ENCODE results near the gene TRH. TPM values are rescaled to one million over a fixed set of nuclear protein-coding genes. Genes with fewer than 3 reads are reported as not detected.

Gene TRH
- total and polyA plus RNA-seq, 2 of the 4 experiments (the other 2 are of a cell fraction), result not detected

- H2AK5ac ChIP-seq (ENCODE audit: low read depth, low read length), result no peak overlapping the region
- no peak overlapping the region for H4K5ac ChIP-seq (ENCODE audit: low read depth, low read length)
- no peak overlapping the region for H3K18ac ChIP-seq (ENCODE audit: low read depth, low read length)
- H3K27me3 ChIP-seq (ENCODE audit: control insufficient read depth, insufficient read depth, low read length), result peaks cover 22% of the 10 kb centered on the region
- H3K4me1 ChIP-seq (ENCODE audit: control insufficient read depth, insufficient read depth, low read length), result 0 out of 2 replicates have a peak, but pooled peaks cover 2% of the 10 kb centered on the region
- dilution Hi-C loops (cut with HindIII; ENCODE audit: low sequenced_read_pairs, unreplicated experiment), result no loop called here
- no peak overlapping the region for H3K56ac ChIP-seq (ENCODE audit: extremely low read depth, insufficient read depth, low read length)
- H4K8ac ChIP-seq (ENCODE audit: low read depth in 2 of 2, low read length in 2 of 2), result no peak overlapping the region
- intact Hi-C loops (cut with micrococcal nuclease), result no loop called here
- WGBS, 2 experiments (ENCODE audit: extremely low coverage in 2 of 2, insufficient read length in 1 of 2), result 100% methylated on average over 1 of the region's 9 CpGs; no CpG with 5 or more reads in 1 of the 2 experiments
- H3K4me2 ChIP-seq (ENCODE audit: low read depth, low read length), result no peak overlapping the region
- no peak overlapping the region for H2AFZ ChIP-seq (replicated peaks; ENCODE audit: low read length, poor library complexity)
- ChIA-PET POLR2A (ENCODE audit: unreplicated experiment) (no interaction called here), CTCF (interaction anchor here (0.7 kb wide), 1 partner anchor 25 kb away, joined by 3 read pairs; no protein-coding TSS in a partner anchor)
- no peaks in the 10 kb centered on the region for H3K9me1 ChIP-seq (ENCODE audit: insufficient read depth, low read length)
- H3K4me3 ChIP-seq (ENCODE audit: insufficient read depth, low read depth, low read length), result no peak overlapping the region
- no peak overlapping the region for H2BK120ac ChIP-seq (ENCODE audit: low read depth, low read length)
- H4K91ac ChIP-seq (ENCODE audit: insufficient read depth, low read depth, low read length), result no peak overlapping the region
- H2BK5ac ChIP-seq (ENCODE audit: low read depth, low read length, poor library complexity, severe bottlenecking), result no peak overlapping the region
- no peak overlapping the region for H3K27ac ChIP-seq (ENCODE audit: insufficient read depth, low read length)
- H2BK20ac ChIP-seq (ENCODE audit: low read depth, low read length), result no peak overlapping the region
- ATAC-seq (ENCODE audit: low read depth), result no peak
- TF ChIP-seq, protein P1, sequence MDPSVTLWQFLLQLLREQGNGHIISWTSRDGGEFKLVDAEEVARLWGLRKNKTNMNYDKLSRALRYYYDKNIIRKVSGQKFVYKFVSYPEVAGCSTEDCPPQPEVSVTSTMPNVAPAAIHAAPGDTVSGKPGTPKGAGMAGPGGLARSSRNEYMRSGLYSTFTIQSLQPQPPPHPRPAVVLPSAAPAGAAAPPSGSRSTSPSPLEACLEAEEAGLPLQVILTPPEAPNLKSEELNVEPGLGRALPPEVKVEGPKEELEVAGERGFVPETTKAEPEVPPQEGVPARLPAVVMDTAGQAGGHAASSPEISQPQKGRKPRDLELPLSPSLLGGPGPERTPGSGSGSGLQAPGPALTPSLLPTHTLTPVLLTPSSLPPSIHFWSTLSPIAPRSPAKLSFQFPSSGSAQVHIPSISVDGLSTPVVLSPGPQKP (IDR thresholded peaks at IDR 0.05; ENCODE audit: borderline replicate concordance, low read depth, low read length), result no peak
- TF ChIP-seq NFE2L2 (IDR thresholded peaks at IDR 0.05; ENCODE audit: low read depth, low read length) (no peak), RCOR1 (IDR thresholded peaks at IDR 0.05; ENCODE audit: insufficient replicate concordance, low read length) (no peak), SMC3 (IDR thresholded peaks at IDR 0.05; ENCODE audit: low read depth, low read length) (no peak), POLR2A (IDR thresholded peaks at IDR 0.05; ENCODE audit: low read depth, low read length) (no peak), MAZ (IDR thresholded peaks at IDR 0.05; ENCODE audit: borderline replicate concordance, low read depth, low read length) (no peak), RAD21 (IDR thresholded peaks at IDR 0.05; ENCODE audit: low read length) (no peak), RFX5 (IDR thresholded peaks at IDR 0.05; ENCODE audit: low read depth, low read length) (no peak), CTCF (conservative IDR thresholded peaks at IDR 0.05; ENCODE audit: low read depth, low read length) (no peak)
- TF ChIP-seq, protein P2, sequence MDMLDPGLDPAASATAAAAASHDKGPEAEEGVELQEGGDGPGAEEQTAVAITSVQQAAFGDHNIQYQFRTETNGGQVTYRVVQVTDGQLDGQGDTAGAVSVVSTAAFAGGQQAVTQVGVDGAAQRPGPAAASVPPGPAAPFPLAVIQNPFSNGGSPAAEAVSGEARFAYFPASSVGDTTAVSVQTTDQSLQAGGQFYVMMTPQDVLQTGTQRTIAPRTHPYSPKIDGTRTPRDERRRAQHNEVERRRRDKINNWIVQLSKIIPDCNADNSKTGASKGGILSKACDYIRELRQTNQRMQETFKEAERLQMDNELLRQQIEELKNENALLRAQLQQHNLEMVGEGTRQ (IDR thresholded peaks at IDR 0.05; ENCODE audit: low read depth, low read length), result no peak
- no peak overlapping the region for H2AK9ac ChIP-seq (replicated peaks; ENCODE audit: low read depth, low read length, poor library complexity)
- in situ Hi-C loops (cut with MboI; ENCODE audit: low sequenced_read_pairs), result loop anchor here (10.0 kb wide), 1 partner anchor 283 kb away; no protein-coding TSS in a partner anchor
- no TSS peak for BruUV-seq (replicated peaks)
- H4K20me1 ChIP-seq (ENCODE audit: insufficient read depth, low read length), result no peaks in the 10 kb centered on the region
- DNase-seq, result no peak
- H3K4ac ChIP-seq (ENCODE audit: low read depth, low read length), result no peak overlapping the region
- no peaks in the 10 kb centered on the region for H3K79me1 ChIP-seq (ENCODE audit: low read depth in 1 of 2, low read length in 2 of 2)
- H3K23ac ChIP-seq (ENCODE audit: low read depth, low read length), result no peak overlapping the region
- H3K9ac ChIP-seq (ENCODE audit: low read depth, low read length), result no peak overlapping the region
- H2BK15ac ChIP-seq (ENCODE audit: low read depth, low read length), result no peak overlapping the region
- no peaks in the 10 kb centered on the region; the same call in 1 of the 2 replicates for H3K9me3 ChIP-seq (ENCODE audit: control insufficient read depth, insufficient read depth, low read length)
- no peaks in the 10 kb centered on the region for H3K36me3 ChIP-seq (ENCODE audit: control insufficient read depth, insufficient read depth, low read length)
- H3K14ac ChIP-seq (replicated peaks; ENCODE audit: low read depth, low read length), result no peak overlapping the region
Observed at GRCh38 chr3:129937717-129938116, 36.8 kb upstream of the TRH start.
